Aorta (tissue), 5 donors: Measurements from ENCODE around the gene SYNPO. TPM values are rescaled to one million over a fixed set of nuclear protein-coding genes. Genes with fewer than 3 reads are reported as not detected.

Source experiments
- ATAC-seq: fragments of 200-7000 bp; cut with Tn5 transposase; one replicate; pipeline ENCODE4 v1.9.1; 2022; ENCODE audit warnings: moderate library complexity; ENCODE audit not compliant: low FRiP score
- DNase-seq, 2 donors: peaks; one replicate each; pipeline ENCODE4 v3.0.0-alpha.2; 2020
- H3K27ac ChIP-seq, 2 donors: one replicate each; pipeline ENCODE4 v1.5.1; 2013; ENCODE audit warnings: low read length in 2 of 2, mild to moderate bottlenecking in 2 of 2, moderate library complexity in 2 of 2, control low read depth in 1 of 2, inconsistent platforms in 1 of 2, low read depth in 1 of 2
- H3K27me3 ChIP-seq, 2 donors: one replicate each; pipeline ENCODE4 v1.6.1; 2013; ENCODE audit warnings: control low read depth in 1 of 2, low read length in 1 of 2, mild to moderate bottlenecking in 1 of 2, moderate library complexity in 1 of 2; ENCODE audit not compliant: insufficient read depth in 2 of 2, control insufficient read depth in 1 of 2
- H3K36me3 ChIP-seq, 2 donors: one replicate each; pipeline ENCODE4 v1.6.1; 2013; ENCODE audit warnings: control low read depth in 1 of 2, low read length in 1 of 2, mild to moderate bottlenecking in 1 of 2; ENCODE audit not compliant: insufficient read depth in 2 of 2, control insufficient read depth in 1 of 2
- H3K4me1 ChIP-seq, 2 donors: one replicate each; pipeline ENCODE4 v1.6.1; 2013; ENCODE audit warnings: low read length in 2 of 2, control low read depth in 1 of 2, mild to moderate bottlenecking in 1 of 2, moderate library complexity in 1 of 2; ENCODE audit not compliant: insufficient read depth in 2 of 2, control insufficient read depth in 1 of 2
- H3K4me3 ChIP-seq, 2 donors: one replicate each; pipeline ENCODE4 v1.5.1; 2013; ENCODE audit warnings: low read length in 2 of 2, control low read depth in 1 of 2, mild to moderate bottlenecking in 1 of 2
- H3K9me3 ChIP-seq: one replicate; pipeline ENCODE4 v1.6.1; 2013; ENCODE audit warnings: mild to moderate bottlenecking, low read length; ENCODE audit not compliant: control insufficient read depth
- WGBS, 2 donors: extraction: QIAGEN DNeasy Blood & Tissue Kit; methylation state at CpG; one replicate each; pipeline ENCODE4 v1.1.7; 2013; 5-methylcytosine and 5-hydroxymethylcytosine counted together
- intact Hi-C, 2 donors: fragments of 100-400 bp; cut with DNase I; formaldehyde crosslinking; loops; one replicate each; pipeline versions ENCODE4 v1.14.2 to v1.15.0; 2022
- polyA plus RNA-seq, 2 donors: library from polyadenylated mRNA; stranded (reverse); fragments of 200-250 nt; gene quantifications; one replicate each; pipeline ENCODE4 v1.2.3, GENCODE V29; 2013
- total RNA-seq, 2 donors: library from RNA; stranded (reverse); fragmentation: NEBNext Ultra II Directional; extraction: Animal tissue kit (Norgen Biotek cat#: 25700); gene quantifications; one replicate each; pipeline ENCODE4 v1.2.1, GENCODE V29; 2021
- donor health status: healthy with polysubstance abuse.
- donor health status: Bipolar disorder and iron deficiency.
- donor health status: DM: no; HTN: no; CAD: no.
- donor health status: DM: no; HTN: no; CAD: no.
- donor health status: DM: yes; HTN: yes; CAD: no.

The SYNPO gene
- total and polyA plus RNA-seq, 4 donors, result 228 to 486 (median 403) TPM

GRCh38 chr5:150639377-150639692 lies 1.1 kb upstream of the SYNPO start:
- WGBS, 2 donors, result 44 to 52% methylated on average over 3 of the region's 3 CpGs
- no peak for ATAC-seq

GRCh38 chr5:150639751-150640150 lies 709 bp upstream of the SYNPO start:
- 6 to 10% methylated on average over 5 of the region's 5 CpGs for WGBS, 2 donors
- peak overlapping the region in 1 of 2 donors; percentile 76 for H3K27ac ChIP-seq
- no peaks in the 10 kb centered on the region for H3K27me3 ChIP-seq
- peaks cover 0 to under 1% of the 10 kb centered on the region in 2 donors for H3K36me3 ChIP-seq
- no peak overlapping the region for H3K4me3 ChIP-seq
- peak in 1 of 2 donors; percentile 70 for DNase-seq
- intact Hi-C loops, result loop anchor here in 1 of 2 donors (5.0 kb wide), 1 partner anchor 37 kb away; no protein-coding TSS in a partner anchor
- H3K9me3 ChIP-seq, result no peaks in the 10 kb centered on the region
- H3K4me1 ChIP-seq, result peaks cover 2 to 6% of the 10 kb centered on the region in 2 donors
- no peak for ATAC-seq

More at GRCh38 chr5:150639377-150639692, 1.1 kb upstream of the SYNPO start:
- H3K27me3 ChIP-seq, result no peaks in the 10 kb centered on the region
- peaks cover 2 to 6% of the 10 kb centered on the region in 2 donors for H3K4me1 ChIP-seq
- DNase-seq, result no peak
- intact Hi-C loops, result no loop called here
- no peaks in the 10 kb centered on the region for H3K9me3 ChIP-seq
- H3K4me3 ChIP-seq, result no peak overlapping the region
- H3K27ac ChIP-seq, result peak overlapping the region in 1 of 2 donors; percentile 76
- H3K36me3 ChIP-seq, result peaks cover 0 to 2% of the 10 kb centered on the region in 2 donors

GRCh38 chr5:150641006-150641570 lies 628 bp downstream of the SYNPO start:
- Histone ChIP-seq H3K27me3 (no peaks in the 10 kb centered on the region), H3K36me3 (no peaks in the 10 kb centered on the region), H3K4me1 (peaks cover 2 to 6% of the 10 kb centered on the region in 2 donors), H3K27ac (peak overlapping the region; percentile 89 to 93), H3K9me3 (no peaks in the 10 kb centered on the region), H3K4me3 (no peak overlapping the region)
- peak; percentile 54 for ATAC-seq
- intact Hi-C loops, result loop anchor here in 1 of 2 donors (5.0 kb wide), 1 partner anchor 39 kb away; no protein-coding TSS in a partner anchor
- WGBS, 2 donors, result 16 to 21% methylated on average over 9 of the region's 9 CpGs
- DNase-seq, result peak; percentile 84 to 91

GRCh38 chr5:150641824-150642566 lies 1.5 kb downstream of the SYNPO start:
- no peaks in the 10 kb centered on the region for H3K9me3 ChIP-seq
- peak overlapping the region; percentile 89 to 93 for H3K27ac ChIP-seq
- ATAC-seq (no peak), DNase-seq (peak in 1 of 2 donors; percentile 44)
- intact Hi-C loops, result loop anchor here (2.0 to 5.0 kb wide), 2 partner anchors 40 to 47 kb away; no protein-coding TSS in a partner anchor
- no peaks in the 10 kb centered on the region for H3K36me3 ChIP-seq
- WGBS, 2 donors, result 25 to 30% methylated on average over 4 to 5 of the region's 5 CpGs
- H3K4me1 ChIP-seq, result peaks cover 2 to 6% of the 10 kb centered on the region in 2 donors
- H3K27me3 ChIP-seq, result no peaks in the 10 kb centered on the region
- H3K4me3 ChIP-seq, result no peak overlapping the region

GRCh38 chr5:150642567-150642927 lies 2.1 kb downstream of the SYNPO start:
- Histone ChIP-seq H3K9me3 (no peaks in the 10 kb centered on the region), H3K27me3 (no peaks in the 10 kb centered on the region), H3K36me3 (no peaks in the 10 kb centered on the region), H3K27ac (peak overlapping the region in 1 of 2 donors; percentile 89), H3K4me1 (peaks cover 2 to 6% of the 10 kb centered on the region in 2 donors), H3K4me3 (no peak overlapping the region)
- peak; percentile 90 for DNase-seq
- ATAC-seq, result peak; percentile 55
- WGBS, 2 donors, result 1 to 8% methylated on average over 5 of the region's 5 CpGs
- intact Hi-C loops, result loop anchor here (2.0 to 5.0 kb wide), 2 partner anchors 40 to 48 kb away; no protein-coding TSS in a partner anchor

- intact Hi-C loops, result loop anchor here (2.0 to 5.0 kb wide), 2 partner anchors 41 to 48 kb away; no protein-coding TSS in a partner anchor
- Histone ChIP-seq H3K4me1 (peaks cover 5 to 6% of the 10 kb centered on the region in 2 donors), H3K36me3 (no peaks in the 10 kb centered on the region), H3K27me3 (no peaks in the 10 kb centered on the region), H3K9me3 (no peaks in the 10 kb centered on the region), H3K4me3 (no peak overlapping the region), H3K27ac (peak overlapping the region; percentile 7 to 18)
- peak in 1 of 2 donors; percentile 36 for DNase-seq
- ATAC-seq, result no peak
- 56 to 60% methylated on average over 12 of the region's 12 CpGs for WGBS, 2 donors
Measured at GRCh38 chr5:150642991-150643710, 2.7 kb downstream of the SYNPO start.

GRCh38 chr5:150644058-150644457 lies 3.6 kb downstream of the SYNPO start:
- WGBS, 2 donors, result 54 to 55% methylated on average over 5 of the region's 5 CpGs
- no peak overlapping the region for H3K4me3 ChIP-seq

GRCh38 chr5:150644514-150644913 lies 4.1 kb downstream of the SYNPO start:
- 9 to 11% methylated on average over 2 of the region's 2 CpGs for WGBS, 2 donors
- Histone ChIP-seq H3K27me3 (no peaks in the 10 kb centered on the region), H3K4me3 (no peak overlapping the region), H3K36me3 (peaks cover 0 to 4% of the 10 kb centered on the region in 2 donors), H3K4me1 (peaks cover 4 to 6% of the 10 kb centered on the region in 2 donors), H3K9me3 (no peaks in the 10 kb centered on the region), H3K27ac (peak overlapping the region in 1 of 2 donors; percentile 70)
- ATAC-seq, result no peak
- intact Hi-C loops, result loop anchor here in 1 of 2 donors (5.0 kb wide), 1 partner anchor 42 kb away; no protein-coding TSS in a partner anchor
- DNase-seq, result peak in 1 of 2 donors; percentile 47

More at GRCh38 chr5:150644058-150644457, 3.6 kb downstream of the SYNPO start:
- ATAC-seq, result no peak
- H3K9me3 ChIP-seq, result no peaks in the 10 kb centered on the region
- H3K36me3 ChIP-seq, result peaks cover 0 to 4% of the 10 kb centered on the region in 2 donors
- peak overlapping the region in 1 of 2 donors; percentile 70 for H3K27ac ChIP-seq
- H3K27me3 ChIP-seq, result no peaks in the 10 kb centered on the region
- intact Hi-C loops, result loop anchor here in 1 of 2 donors (5.0 kb wide), 1 partner anchor 42 kb away; no protein-coding TSS in a partner anchor
- peaks cover 4 to 6% of the 10 kb centered on the region in 2 donors for H3K4me1 ChIP-seq
- DNase-seq, result peak in 1 of 2 donors; percentile 8
